AG20443 (cell line): ENCODE data around the gene CCNY.

ENCODE experiments used
- DNase-seq: peaks from one replicate; pipeline ENCODE4 v3.0.0; 2012; ENCODE audit warnings: low spot score, mixed read lengths

Gene CCNY

GRCh38 chr10:35331894-35332640 is 4.2 kb upstream of the CCNY start:
- DNase-seq = peak; percentile 70

- no peak for DNase-seq
Measured at GRCh38 chr10:35334297-35334696, 2.0 kb upstream of the CCNY start.

- DNase-seq = no peak
Measured at GRCh38 chr10:35335133-35336083, 901 bp upstream of the CCNY start.

- DNase-seq = peak; percentile 53
Measured at GRCh38 chr10:35336921-35337823, 863 bp downstream of the CCNY start.

GRCh38 chr10:35339942-35340341 is 3.6 kb downstream of the CCNY start:
- no peak for DNase-seq

GRCh38 chr10:35340975-35341374 is 4.7 kb downstream of the CCNY start:
- DNase-seq = no peak

- no peak for DNase-seq
Measured at GRCh38 chr10:35341521-35341920, 5.2 kb downstream of the CCNY start.

- no peak for DNase-seq
Measured at GRCh38 chr10:35342183-35342753, 6.0 kb downstream of the CCNY start.

- no peak for DNase-seq
Measured at GRCh38 chr10:35343739-35344138, 7.4 kb downstream of the CCNY start.

GRCh38 chr10:35345383-35345742 is 9.1 kb downstream of the CCNY start:
- DNase-seq = no peak

GRCh38 chr10:35346248-35346647 is 9.9 kb downstream of the CCNY start:
- no peak for DNase-seq

- DNase-seq = no peak
Measured at GRCh38 chr10:35347121-35347562, 10.8 kb downstream of the CCNY start.

GRCh38 chr10:35347899-35348608 is 11.7 kb downstream of the CCNY start:
- no peak for DNase-seq

GRCh38 chr10:35348609-35349388 is 12.5 kb downstream of the CCNY start:
- DNase-seq = no peak

- no peak for DNase-seq
Measured at GRCh38 chr10:35349389-35349915, 13.1 kb downstream of the CCNY start.

- DNase-seq = no peak
Measured at GRCh38 chr10:35351021-35351420, 14.7 kb downstream of the CCNY start.

GRCh38 chr10:35352097-35352496 is 15.8 kb downstream of the CCNY start:
- no peak for DNase-seq

GRCh38 chr10:35352512-35352911 is 16.2 kb downstream of the CCNY start:
- no peak for DNase-seq

- no peak for DNase-seq
Measured at GRCh38 chr10:35353395-35353794, 17.1 kb downstream of the CCNY start.

- DNase-seq = no peak
Measured at GRCh38 chr10:35353805-35354204, 17.5 kb downstream of the CCNY start.
